Gastroesophageal sphincter (tissue), 4 donors: ENCODE results near the gene TMEM175. TPM values are rescaled to one million over a fixed set of nuclear protein-coding genes. Genes with fewer than 3 reads are reported as not detected.

ENCODE experiments used
- ATAC-seq: fragments of 150-250 bp; one replicate; pipeline ENCODE4 v1.9.1; 2016; ENCODE audit warnings: mild to moderate bottlenecking, moderate library complexity
- H3K27ac ChIP-seq, 4 donors: fragments of 200-600 bp; sonication (generic) in 3 of 4; 1 replicate in 3 of 4; 2 replicates in 1 of 4; pipeline ENCODE4 v1.5.1; 2016 to 2019
- H3K27me3 ChIP-seq: fragments of 200-600 bp; sonication (generic); one replicate; pipeline ENCODE4 v1.5.1; 2019
- H3K36me3 ChIP-seq, 2 donors: fragments of 200-600 bp; sonication (generic); one replicate each; pipeline ENCODE4 v1.5.1; 2019; ENCODE audit warnings: control low read depth in 1 of 2
- H3K4me1 ChIP-seq, 3 donors: fragments of 200-600 bp; sonication (generic); 1 replicate in 2 of 3; 2 replicates in 1 of 3; pipeline ENCODE4 v1.5.1; 2016 to 2019; ENCODE audit warnings: control low read depth in 2 of 3
- H3K4me3 ChIP-seq, 2 donors: fragments of 200-600 bp; sonication (generic); one replicate each; pipeline ENCODE4 v1.5.1; 2019; ENCODE audit warnings: mild to moderate bottlenecking in 1 of 2, moderate library complexity in 1 of 2
- H3K9me3 ChIP-seq, 3 donors: fragments of 200-600 bp; sonication (generic); one replicate each; pipeline ENCODE4 v1.5.1; 2017 to 2019; ENCODE audit warnings: control low read depth in 2 of 3
- CTCF ChIP-seq, 4 experiments: fragments of 200-600 bp in 2 of 4; fragments of 450-650 bp in 2 of 4; sonication (generic) in 1 of 4; IDR thresholded peaks; one replicate each; pipeline ENCODE4 v1.5.1; 2017 to 2019; ENCODE audit warnings: antibody characterized with exemption in 4 of 4, mild to moderate bottlenecking in 2 of 4, moderate library complexity in 2 of 4
- EP300 ChIP-seq: sonication (generic); formaldehyde crosslinking; IDR thresholded peaks from one replicate; pipeline ENCODE4 v1.6.1; 2017; ENCODE audit warnings: antibody characterized with exemption, mild to moderate bottlenecking
- POLR2A ChIP-seq, 2 donors: fragments of 450-650 bp; IDR thresholded peaks; one replicate each; pipeline ENCODE4 v1.6.1; 2017; ENCODE audit warnings: antibody characterized with exemption in 2 of 2, mild to moderate bottlenecking in 2 of 2, moderate library complexity in 1 of 2
- POLR2AphosphoS5 ChIP-seq: sonication (generic); formaldehyde crosslinking; IDR thresholded peaks from one replicate; pipeline ENCODE4 v1.6.1; 2017; ENCODE audit warnings: antibody characterized with exemption
- WGBS, 2 donors: methylation state at CpG; one replicate each; pipeline ENCODE4 v1.1.5; 2018; ENCODE audit warnings: low coverage in 1 of 2; 5-methylcytosine and 5-hydroxymethylcytosine counted together
- total RNA-seq, 4 donors: library from RNA; depleted of rRNA; stranded (reverse); fragments of >200 nt; gene quantifications; one replicate each; pipeline ENCODE4 v1.1.0, GENCODE V29; 2016

The TMEM175 gene
- total RNA-seq, 4 donors from 2014 or later, result 21.7 to 40.3 (median 24.2) TPM

- H3K4me3 ChIP-seq, result peak overlapping the region; percentile 56 to 94
- ATAC-seq, result no peak
- H3K27ac ChIP-seq, result peak overlapping the region in 2 of 4 donors; percentile 64 to 77
- WGBS, 2 donors, result 100% methylated on average over 4 of the region's 37 CpGs; no CpG with 5 or more reads in 1 of the 2 donors
- no peaks in the 10 kb centered on the region for H3K27me3 ChIP-seq
- peaks cover 0 to 31% of the 10 kb centered on the region in 2 donors for H3K36me3 ChIP-seq
- H3K9me3 ChIP-seq, result no peaks in the 10 kb centered on the region
- TF ChIP-seq POLR2AphosphoS5, result no peak
- no peak for TF ChIP-seq POLR2A (IDR thresholded peaks at IDR 0.05)
- no peak for TF ChIP-seq CTCF (IDR thresholded peaks at IDR 0.05)
- no peak for TF ChIP-seq EP300
- peaks cover 0 to 37% (median 24%) of the 10 kb centered on the region in 3 donors for H3K4me1 ChIP-seq
Measured at GRCh38 chr4:987624-988513, 55.6 kb downstream of the TMEM175 start.

- Histone ChIP-seq H3K9me3 (no peaks in the 10 kb centered on the region), H3K27me3 (no peaks in the 10 kb centered on the region), H3K27ac (no peak overlapping the region), H3K4me1 (peaks cover 0 to 37% (median 24%) of the 10 kb centered on the region in 3 donors), H3K4me3 (no peak overlapping the region), H3K36me3 (peaks cover 0 to 31% of the 10 kb centered on the region in 2 donors)
- WGBS, 2 donors, result no CpG with 5 or more reads among the region's 69 CpGs
- no peak for ATAC-seq
- TF ChIP-seq EP300, result no peak
- TF ChIP-seq POLR2A (IDR thresholded peaks at IDR 0.05), result no peak
- TF ChIP-seq POLR2AphosphoS5, result no peak
- no peak for TF ChIP-seq CTCF (IDR thresholded peaks at IDR 0.05)
Measured at GRCh38 chr4:988726-989721, 56.8 kb downstream of the TMEM175 start.

GRCh38 chr4:989722-990471 lies 57.6 kb downstream of the TMEM175 start:
- Histone ChIP-seq H3K9me3 (no peaks in the 10 kb centered on the region), H3K27ac (no peak overlapping the region), H3K4me1 (peaks cover 0 to 32% (median 24%) of the 10 kb centered on the region in 3 donors), H3K36me3 (peaks cover 0 to 31% of the 10 kb centered on the region in 2 donors), H3K27me3 (no peaks in the 10 kb centered on the region), H3K4me3 (no peak overlapping the region)
- ATAC-seq, result no peak
- WGBS, 2 donors, result 88% methylated on average over 6 of the region's 58 CpGs; no CpG with 5 or more reads in 1 of the 2 donors
- TF ChIP-seq POLR2A (IDR thresholded peaks at IDR 0.05) (no peak), POLR2AphosphoS5 (no peak), EP300 (no peak), CTCF (IDR thresholded peaks at IDR 0.05) (no peak)

- H3K9me3 ChIP-seq, result no peaks in the 10 kb centered on the region
- no peak overlapping the region for H3K27ac ChIP-seq
- peaks cover 0 to 31% of the 10 kb centered on the region in 2 donors for H3K36me3 ChIP-seq
- peaks cover 0 to 24% (median 17%) of the 10 kb centered on the region in 3 donors for H3K4me1 ChIP-seq
- WGBS, 2 donors, result 80 to 90% methylated on average over 1 to 2 of the region's 26 CpGs
- peaks cover under 1% of the 10 kb centered on the region for H3K27me3 ChIP-seq
- no peak overlapping the region for H3K4me3 ChIP-seq
- no peak for ATAC-seq
- TF ChIP-seq POLR2AphosphoS5 (no peak), POLR2A (IDR thresholded peaks at IDR 0.05) (no peak), EP300 (no peak), CTCF (IDR thresholded peaks at IDR 0.05) (no peak)
Measured at GRCh38 chr4:990746-991367, 58.6 kb downstream of the TMEM175 start.
